Measurements from ENCODE around the gene FYN. TPM values are rescaled to one million over a fixed set of nuclear protein-coding genes. Genes with fewer than 3 reads are reported as not detected.

FYN gene
- total and polyA plus RNA-seq, 10 of the 15 experiments (the other 5 are each of a cell fraction or from before 2014, with no cell fraction given): 51.4 to 247 (median 138) TPM

- 0 out of 2 replicates have a peak, but pooled peaks have one; percentile 37 for TF ChIP-seq RELB (IDR thresholded peaks at IDR 0.05; ENCODE audit: low read depth)
- peak; percentile 99 for TF ChIP-seq PBX3 (IDR thresholded peaks at IDR 0.05; ENCODE audit: insufficient replicate concordance, low read depth, low read length)
- no peak for TF ChIP-seq NR2C2 (IDR thresholded peaks at IDR 0.05; ENCODE audit: borderline replicate concordance, control insufficient read depth, insufficient read length, low read depth)
- 0 out of 2 replicates have a peak, but pooled peaks have one; percentile 18 for TF ChIP-seq BCL11A (IDR thresholded peaks at IDR 0.05; ENCODE audit: low read depth, low read length)
- peak; percentile 97 for TF ChIP-seq NFYB (IDR thresholded peaks at IDR 0.05; ENCODE audit: insufficient read depth, low read depth, low read length)
- peak; percentile 48 for TF ChIP-seq RAD21 (IDR thresholded peaks at IDR 0.05; ENCODE audit: insufficient read depth, low read depth, low read length)
- no peak for TF ChIP-seq EP300 (IDR thresholded peaks at IDR 0.05; ENCODE audit: borderline replicate concordance in 1 of 2, control insufficient read depth in 1 of 2, low read depth in 2 of 2, low read length in 2 of 2)
- peak; percentile 29; the same call in 1 of the 2 replicates for TF ChIP-seq RUNX3 (IDR thresholded peaks at IDR 0.05; ENCODE audit: low read length)
- peak; percentile 38; the same call in 1 of the 2 replicates for TF ChIP-seq POLR2AphosphoS2 (IDR thresholded peaks at IDR 0.05; ENCODE audit: low read depth, low read length)
- TF ChIP-seq CEBPB (IDR thresholded peaks at IDR 0.05; ENCODE audit: borderline replicate concordance in 1 of 2, low read depth in 2 of 2, low read length in 2 of 2): 0 out of 4 replicates have a peak, but pooled peaks of 1 of the 2 experiments have one; percentile 15
- TF ChIP-seq CREB1 (IDR thresholded peaks at IDR 0.05; ENCODE audit: low read depth): peak; percentile 66
- TF ChIP-seq STAT3 (IDR thresholded peaks at IDR 0.05; ENCODE audit: low read depth, low read length): no peak
- TF ChIP-seq KAT2A (conservative IDR thresholded peaks at IDR 0.05; ENCODE audit: control insufficient read depth, low read depth, low read length): no peak
- no peak for TF ChIP-seq REST (IDR thresholded peaks at IDR 0.05; ENCODE audit: low read depth, low read length)
- TF ChIP-seq PRDM15 (CRISPR knock-in tag; IDR thresholded peaks at IDR 0.05): no peak
- TF ChIP-seq BMI1 (IDR thresholded peaks at IDR 0.05; ENCODE audit: borderline replicate concordance): no peak
- TF ChIP-seq NFIC (IDR thresholded peaks at IDR 0.05; ENCODE audit: low read depth, low read length): no peak
- no peak for TF ChIP-seq HDAC6 (IDR thresholded peaks at IDR 0.05; ENCODE audit: unreplicated experiment)
Measured at GRCh38 chr6:111873178-111874024, at the start of gene FYN (continued).
